Daoy (cell line): ENCODE results near the gene RBM15B. TPM values are rescaled to one million over a fixed set of nuclear protein-coding genes. Genes with fewer than 3 reads are reported as not detected.

Experiments used
- DNase-seq: peaks from one replicate; pipeline ENCODE4 v3.0.0-alpha.2; 2015; ENCODE audit warnings: low read depth
- total RNA-seq: library from RNA; depleted of rRNA; stranded (reverse); fragments of >200 nt; shearing (Covaris generic); gene quantifications from 2 replicates; pipeline ENCODE4 v1.2.3, GENCODE V29; 2014

RBM15B gene
- total RNA-seq, 1 experiment from 2014 or later = 12.6 TPM

GRCh38 chr3:51391566-51392354 lies 675 bp downstream of the RBM15B start:
- DNase-seq = peak; percentile 35

- DNase-seq = no peak
These were observed 1.5 kb downstream of the RBM15B start for GRCh38 chr3:51392355-51393133.

- DNase-seq = no peak
These were observed 2.0 kb downstream of the RBM15B start for GRCh38 chr3:51393134-51393495.

- no peak for DNase-seq
These were observed 2.5 kb downstream of the RBM15B start for GRCh38 chr3:51393564-51393963.

- no peak for DNase-seq
These were observed 3.5 kb downstream of the RBM15B start for GRCh38 chr3:51394541-51394940.

- no peak for DNase-seq
These were observed 4.6 kb downstream of the RBM15B start for GRCh38 chr3:51395493-51396213.

GRCh38 chr3:51396401-51396800 lies 5.3 kb downstream of the RBM15B start:
- no peak for DNase-seq

GRCh38 chr3:51397392-51397791 lies 6.3 kb downstream of the RBM15B start:
- no peak for DNase-seq

GRCh38 chr3:51398595-51399310 lies 7.7 kb downstream of the RBM15B start:
- DNase-seq = no peak

GRCh38 chr3:51400166-51400565 lies 9.1 kb downstream of the RBM15B start:
- DNase-seq = no peak

GRCh38 chr3:51401735-51402134 lies 10.7 kb downstream of the RBM15B start:
- no peak for DNase-seq

GRCh38 chr3:51403675-51404074 lies 12.6 kb downstream of the RBM15B start:
- no peak for DNase-seq

- no peak for DNase-seq
These were observed 16.9 kb downstream of the RBM15B start for GRCh38 chr3:51408021-51408420.

- DNase-seq = no peak
These were observed 17.7 kb downstream of the RBM15B start for GRCh38 chr3:51408813-51409212.

- DNase-seq = no peak
These were observed 31.1 kb downstream of the RBM15B start for GRCh38 chr3:51422211-51422610.

GRCh38 chr3:51426921-51427320 lies 35.8 kb downstream of the RBM15B start:
- no peak for DNase-seq

- DNase-seq = no peak
These were observed 38.1 kb downstream of the RBM15B start for GRCh38 chr3:51429138-51429537.

GRCh38 chr3:51434110-51434509 lies 43.0 kb downstream of the RBM15B start:
- no peak for DNase-seq

GRCh38 chr3:51434746-51435327 lies 43.8 kb downstream of the RBM15B start:
- DNase-seq = peak; percentile 21

GRCh38 chr3:51436998-51437639 lies 46.0 kb downstream of the RBM15B start:
- no peak for DNase-seq
